NCI-H2196 (cell line): ENCODE results near the gene PGAM2.
A peak's percentile ranks its signal among the peaks of the same experiment; 100 is the strongest.

Source experiments
- DNase-seq: peaks from one replicate; lab custom pipeline; 2025; ENCODE audit not compliant: unreplicated experiment; lab: John Stamatoyannopoulos, UW

Gene PGAM2

DNA sequence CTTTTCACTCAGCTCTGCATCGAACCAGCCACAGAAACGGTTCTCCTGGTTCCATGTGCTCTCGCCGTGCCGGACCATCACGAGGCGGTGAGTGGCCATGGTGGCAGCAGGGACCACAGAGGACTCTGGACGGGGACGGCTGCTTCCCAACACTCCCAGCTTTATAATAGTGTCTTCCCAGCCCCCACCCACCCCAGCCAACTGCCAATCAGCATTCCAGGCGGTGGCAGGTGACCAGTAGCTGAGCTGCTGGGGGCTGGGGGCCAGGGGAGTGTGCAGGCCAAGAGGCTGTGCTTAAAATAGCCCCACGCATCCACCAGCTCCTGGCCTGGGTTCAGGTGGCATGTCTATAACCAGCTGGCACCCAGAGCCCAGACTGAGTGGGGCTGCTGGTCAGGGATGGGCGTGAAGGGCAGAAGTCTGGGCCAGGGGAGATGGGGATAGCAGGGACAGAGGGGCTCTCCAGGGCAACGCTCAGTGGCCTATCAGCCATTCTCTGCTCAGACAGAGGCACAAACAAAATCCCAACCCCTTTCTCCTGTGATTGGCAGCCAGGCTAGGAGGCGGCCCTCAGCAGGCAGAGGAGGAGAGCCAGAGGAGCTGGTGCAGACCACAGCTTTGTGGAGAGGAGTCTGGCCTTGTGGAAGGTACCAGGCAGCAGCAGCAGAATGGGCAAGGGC lies at the start of gene PGAM2:
PGAM2 (minus strand) TSS at position 137 of the 680 bp plus-strand sequence; CDS start at position 99, 38 bp downstream.
- DNase-seq = peak; percentile 16

DNA sequence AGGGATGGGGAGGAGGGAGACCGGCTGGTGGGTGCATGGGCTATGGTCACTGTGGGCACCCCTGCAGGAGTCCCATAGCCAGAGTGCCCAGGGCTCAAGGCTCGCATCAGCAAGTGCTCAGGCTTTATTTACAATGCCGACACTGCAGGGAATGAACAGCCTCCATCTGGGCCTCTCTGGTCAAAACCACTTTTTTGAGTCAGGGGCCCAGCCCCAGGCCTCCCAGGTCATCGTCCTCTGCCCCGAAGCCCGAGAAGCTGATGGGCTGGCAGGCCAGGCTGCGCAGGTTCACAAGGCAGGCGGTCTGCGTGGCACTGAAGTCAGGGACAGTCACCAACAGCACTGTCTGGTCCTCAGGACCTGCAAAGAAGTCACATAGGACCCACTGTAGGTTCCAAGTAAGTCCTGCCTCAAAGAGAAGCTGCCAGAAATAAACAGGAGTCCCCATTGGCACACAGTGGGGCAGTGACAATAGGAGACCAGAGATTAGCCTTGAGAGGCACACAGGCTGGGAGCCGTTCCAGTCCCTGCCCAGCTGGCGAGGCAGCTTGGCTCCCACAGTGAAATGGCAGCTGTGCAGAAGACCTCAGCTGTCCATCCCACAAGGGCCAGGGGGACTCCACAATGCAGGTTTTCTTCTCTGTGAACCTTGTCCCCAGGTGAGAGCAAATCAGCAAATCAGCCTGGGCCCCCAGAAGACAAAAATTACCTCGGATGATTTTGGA lies 49.4 kb upstream of the PGAM2 start:
- DNase-seq = no peak

DNA sequence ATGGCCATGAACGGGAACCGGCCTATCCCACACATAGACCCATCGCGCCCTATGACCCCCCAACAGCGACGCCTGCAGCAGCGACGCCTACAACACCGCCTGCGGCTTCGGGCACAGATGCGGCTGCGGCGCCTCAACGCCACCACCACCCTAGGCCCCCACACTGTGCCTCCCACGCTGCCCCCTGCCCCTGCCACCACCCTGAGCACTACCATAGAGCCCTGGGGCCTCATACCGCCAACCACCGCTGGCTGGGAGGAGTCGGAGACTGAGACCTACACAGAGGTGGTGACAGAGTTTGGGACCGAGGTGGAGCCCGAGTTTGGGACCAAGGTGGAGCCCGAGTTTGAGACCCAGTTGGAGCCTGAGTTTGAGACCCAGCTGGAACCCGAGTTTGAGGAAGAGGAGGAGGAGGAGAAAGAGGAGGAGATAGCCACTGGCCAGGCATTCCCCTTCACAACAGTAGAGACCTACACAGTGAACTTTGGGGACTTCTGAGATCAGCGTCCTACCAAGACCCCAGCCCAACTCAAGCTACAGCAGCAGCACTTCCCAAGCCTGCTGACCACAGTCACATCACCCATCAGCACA lies 48.5 kb upstream of the PGAM2 start:
- no peak for DNase-seq

DNA sequence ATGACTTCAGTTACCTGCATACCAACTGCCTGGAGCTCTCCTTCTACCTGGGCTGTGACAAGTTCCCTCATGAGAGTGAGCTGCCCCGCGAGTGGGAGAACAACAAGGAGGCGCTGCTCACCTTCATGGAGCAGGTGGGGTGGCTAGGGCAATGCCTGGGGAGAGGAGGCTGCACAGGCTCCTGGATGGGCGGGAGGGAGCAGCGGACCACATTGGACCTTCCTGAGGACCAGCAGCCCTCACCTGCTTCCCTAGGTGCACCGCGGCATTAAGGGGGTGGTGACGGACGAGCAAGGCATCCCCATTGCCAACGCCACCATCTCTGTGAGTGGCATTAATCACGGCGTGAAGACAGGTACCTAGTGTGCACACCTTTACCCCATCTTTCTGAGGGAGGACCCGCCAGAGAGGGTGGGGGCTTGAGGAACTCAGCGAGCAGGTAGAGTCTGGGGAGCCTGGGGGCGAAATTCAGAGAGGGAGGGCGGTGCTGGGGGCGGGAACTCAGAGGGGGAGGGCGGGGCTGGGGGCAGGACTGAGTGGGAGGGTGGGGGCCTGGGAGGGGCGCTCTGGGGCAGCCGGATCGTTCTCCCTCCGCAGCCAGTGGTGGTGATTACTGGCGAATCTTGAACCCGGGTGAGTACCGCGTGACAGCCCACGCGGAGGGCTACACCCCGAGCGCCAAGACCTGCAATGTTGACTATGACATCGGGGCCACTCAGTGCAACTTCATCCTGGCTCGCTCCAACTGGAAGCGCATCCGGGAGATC lies 47.8 kb upstream of the PGAM2 start:
- DNase-seq = no peak

DNA sequence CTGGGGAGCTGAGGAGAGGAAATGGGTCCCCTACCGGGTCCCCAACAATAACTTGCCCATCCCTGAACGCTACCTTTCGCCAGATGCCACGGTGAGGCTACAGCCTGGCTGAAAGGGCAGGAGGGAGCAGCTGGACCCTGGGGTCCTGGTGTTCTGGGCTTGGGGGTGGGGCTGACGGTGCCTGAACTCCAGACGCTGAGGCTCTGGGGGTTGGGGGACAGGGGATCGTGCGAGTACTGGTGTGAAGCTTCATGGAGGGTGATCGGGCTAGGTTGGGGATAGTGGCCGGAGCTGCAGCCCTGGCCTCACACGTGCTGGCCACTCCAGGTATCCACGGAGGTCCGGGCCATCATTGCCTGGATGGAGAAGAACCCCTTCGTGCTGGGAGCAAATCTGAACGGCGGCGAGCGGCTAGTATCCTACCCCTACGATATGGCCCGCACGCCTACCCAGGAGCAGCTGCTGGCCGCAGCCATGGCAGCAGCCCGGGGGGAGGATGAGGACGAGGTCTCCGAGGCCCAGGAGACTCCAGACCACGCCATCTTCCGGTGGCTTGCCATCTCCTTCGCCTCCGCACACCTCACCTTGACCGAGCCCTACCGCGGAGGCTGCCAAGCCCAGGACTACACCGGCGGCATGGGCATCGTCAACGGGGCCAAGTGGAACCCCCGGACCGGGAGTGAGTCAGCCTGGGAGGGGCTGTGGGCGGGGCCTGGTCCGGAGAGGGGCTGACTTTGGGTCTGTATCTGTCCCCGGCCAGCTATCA lies 47.0 kb upstream of the PGAM2 start:
- no peak for DNase-seq

DNA sequence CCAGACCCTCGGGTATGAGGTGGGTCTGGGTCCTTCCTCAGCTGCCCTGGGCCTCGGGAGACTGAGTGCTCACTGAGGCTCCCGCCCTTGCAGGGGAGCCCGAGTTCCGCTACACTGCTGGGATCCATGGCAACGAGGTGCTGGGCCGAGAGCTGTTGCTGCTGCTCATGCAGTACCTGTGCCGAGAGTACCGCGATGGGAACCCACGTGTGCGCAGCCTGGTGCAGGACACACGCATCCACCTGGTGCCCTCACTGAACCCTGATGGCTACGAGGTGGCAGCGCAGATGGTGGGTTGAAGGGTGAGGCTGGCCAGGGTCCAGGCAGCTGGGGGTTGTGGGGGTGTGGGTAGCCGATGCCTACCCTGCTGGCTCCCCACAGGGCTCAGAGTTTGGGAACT lies 46.4 kb upstream of the PGAM2 start:
- no peak for DNase-seq

DNA sequence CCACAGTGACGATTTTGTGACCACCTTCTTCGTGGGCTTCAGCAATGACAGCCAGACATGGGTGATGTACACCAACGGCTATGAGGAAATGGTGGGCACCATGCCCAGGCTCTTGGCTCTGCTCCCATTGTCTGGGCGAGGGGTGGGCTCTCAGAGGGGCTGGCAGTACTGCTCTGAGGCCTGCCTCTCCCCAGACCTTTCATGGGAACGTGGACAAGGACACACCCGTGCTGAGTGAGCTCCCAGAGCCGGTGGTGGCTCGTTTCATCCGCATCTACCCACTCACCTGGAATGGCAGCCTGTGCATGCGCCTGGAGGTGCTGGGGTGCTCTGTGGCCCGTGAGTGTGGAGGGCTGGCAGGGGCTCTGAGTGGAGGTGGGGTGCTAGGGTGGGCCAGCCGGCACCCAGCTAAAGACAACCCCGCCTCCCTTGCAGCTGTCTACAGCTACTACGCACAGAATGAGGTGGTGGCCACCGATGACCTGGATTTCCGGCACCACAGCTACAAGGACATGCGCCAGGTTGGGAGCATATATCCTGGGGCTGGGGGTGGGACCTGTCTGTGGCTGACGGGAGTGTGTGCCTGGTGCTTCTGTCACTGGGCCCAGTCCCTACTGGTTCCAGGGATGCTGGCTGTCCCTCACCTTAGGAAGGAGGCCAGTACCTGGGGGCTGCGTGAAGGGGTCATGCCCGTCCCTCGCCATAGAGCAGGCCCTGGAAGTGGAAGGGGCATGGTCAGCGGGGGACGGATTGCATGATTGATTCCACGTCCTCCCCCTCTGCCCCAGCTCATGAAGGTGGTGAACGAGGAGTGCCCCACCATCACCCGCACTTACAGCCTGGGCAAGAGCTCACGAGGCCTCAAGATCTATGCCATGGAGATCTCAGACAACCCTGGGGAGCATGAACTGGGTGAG lies 45.6 kb upstream of the PGAM2 start:
- no peak for DNase-seq

DNA sequence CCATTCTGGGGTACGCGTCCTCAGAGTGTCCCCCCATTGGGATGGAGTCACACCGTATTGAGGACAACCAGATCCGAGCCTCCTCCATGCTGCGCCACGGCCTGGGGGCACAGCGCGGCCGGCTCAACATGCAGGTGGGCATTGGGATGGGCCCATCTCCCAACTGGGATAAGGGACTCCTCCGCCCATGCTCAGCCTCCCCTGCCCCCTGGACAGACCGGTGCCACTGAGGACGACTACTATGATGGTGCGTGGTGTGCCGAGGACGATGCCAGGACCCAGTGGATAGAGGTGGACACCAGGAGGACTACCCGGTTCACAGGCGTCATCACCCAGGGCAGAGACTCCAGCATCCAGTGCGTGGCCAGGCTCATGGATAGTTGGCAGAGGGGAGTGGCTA lies 44.6 kb upstream of the PGAM2 start:
- no peak for DNase-seq

DNA sequence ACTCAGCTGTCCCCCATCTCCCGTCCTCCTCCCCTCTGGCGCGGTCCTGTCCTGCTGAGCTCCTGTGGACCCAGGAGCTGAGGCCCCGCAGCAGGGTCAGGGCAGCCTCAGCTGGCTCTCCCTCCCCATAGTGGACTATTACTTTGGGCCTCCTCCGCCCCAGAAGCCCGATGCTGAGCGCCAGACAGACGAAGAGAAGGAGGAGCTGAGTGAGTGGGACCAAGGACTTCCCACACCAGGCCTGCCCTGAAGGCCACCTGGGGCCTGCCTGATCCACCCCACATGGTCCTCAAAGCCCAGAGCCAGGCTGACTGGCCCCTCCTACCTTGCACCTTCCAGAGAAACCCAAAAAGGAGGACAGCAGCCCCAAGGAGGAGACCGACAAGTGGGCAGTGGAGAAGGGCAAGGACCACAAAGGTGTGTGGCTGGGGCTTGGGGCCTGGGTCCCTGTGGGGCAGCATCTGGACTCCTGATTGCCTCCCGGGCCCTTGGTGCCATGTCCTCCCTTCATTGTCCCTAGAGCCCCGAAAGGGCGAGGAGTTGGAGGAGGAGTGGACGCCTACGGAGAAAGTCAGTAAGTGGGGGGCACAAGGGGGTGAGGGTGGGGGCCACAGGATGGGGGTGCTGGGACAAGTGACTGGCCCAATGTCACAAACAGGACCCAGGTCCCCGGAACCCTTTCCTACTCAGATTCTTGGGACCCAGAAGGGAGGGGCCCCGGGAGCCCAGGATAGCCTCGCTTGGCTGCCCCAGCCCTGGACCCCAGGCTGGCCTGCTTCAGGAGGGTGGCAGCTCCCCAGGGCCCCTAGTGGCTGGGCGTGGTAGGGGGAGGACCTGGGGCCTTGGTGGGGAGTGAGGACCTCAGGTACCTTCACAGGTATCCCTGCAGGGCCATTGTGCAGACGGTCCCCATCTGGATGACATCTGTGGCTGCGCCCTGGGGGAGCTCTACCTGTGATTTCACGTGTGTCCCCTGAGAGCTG lies 43.7 kb upstream of the PGAM2 start:
- no peak for DNase-seq

DNA sequence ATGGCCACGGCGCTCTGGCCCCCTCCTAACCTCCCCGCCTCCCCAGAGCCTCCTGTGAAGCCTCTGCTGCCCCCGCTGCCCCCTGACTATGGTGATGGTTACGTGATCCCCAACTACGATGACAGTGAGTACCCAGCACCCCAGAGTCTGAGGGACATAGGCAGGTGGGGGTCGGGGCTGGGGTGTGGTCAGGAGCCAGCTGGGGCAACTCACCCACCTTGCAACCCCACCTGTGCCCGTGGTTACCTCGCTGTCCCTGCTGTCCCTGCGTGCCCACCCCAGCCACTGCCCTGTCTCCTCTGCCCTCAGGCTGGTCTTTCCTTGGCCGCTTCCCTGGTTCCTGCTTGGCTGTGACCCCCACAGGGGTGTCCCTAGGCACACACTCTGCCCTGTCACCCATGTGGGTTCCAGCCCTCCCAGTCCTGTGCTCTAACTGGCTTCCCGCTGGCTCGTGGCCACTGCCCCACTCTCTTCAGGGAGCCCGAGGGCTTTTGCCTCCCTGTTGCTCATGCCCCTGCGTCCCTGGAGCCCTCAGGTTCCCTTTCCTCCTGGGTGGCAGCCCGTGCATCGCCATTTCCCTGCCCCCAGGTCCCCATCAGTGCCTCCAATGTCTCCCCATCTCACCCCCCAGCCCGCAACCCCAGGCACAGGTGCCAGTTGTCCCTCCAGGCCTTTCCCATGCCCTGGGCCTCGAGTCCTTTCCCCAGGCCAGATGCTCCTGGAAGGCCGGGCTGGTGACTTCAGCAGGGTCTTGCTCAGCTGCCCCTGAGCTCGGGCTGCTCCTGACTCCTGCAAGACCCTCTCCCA lies 42.8 kb upstream of the PGAM2 start:
- DNase-seq = no peak

DNA sequence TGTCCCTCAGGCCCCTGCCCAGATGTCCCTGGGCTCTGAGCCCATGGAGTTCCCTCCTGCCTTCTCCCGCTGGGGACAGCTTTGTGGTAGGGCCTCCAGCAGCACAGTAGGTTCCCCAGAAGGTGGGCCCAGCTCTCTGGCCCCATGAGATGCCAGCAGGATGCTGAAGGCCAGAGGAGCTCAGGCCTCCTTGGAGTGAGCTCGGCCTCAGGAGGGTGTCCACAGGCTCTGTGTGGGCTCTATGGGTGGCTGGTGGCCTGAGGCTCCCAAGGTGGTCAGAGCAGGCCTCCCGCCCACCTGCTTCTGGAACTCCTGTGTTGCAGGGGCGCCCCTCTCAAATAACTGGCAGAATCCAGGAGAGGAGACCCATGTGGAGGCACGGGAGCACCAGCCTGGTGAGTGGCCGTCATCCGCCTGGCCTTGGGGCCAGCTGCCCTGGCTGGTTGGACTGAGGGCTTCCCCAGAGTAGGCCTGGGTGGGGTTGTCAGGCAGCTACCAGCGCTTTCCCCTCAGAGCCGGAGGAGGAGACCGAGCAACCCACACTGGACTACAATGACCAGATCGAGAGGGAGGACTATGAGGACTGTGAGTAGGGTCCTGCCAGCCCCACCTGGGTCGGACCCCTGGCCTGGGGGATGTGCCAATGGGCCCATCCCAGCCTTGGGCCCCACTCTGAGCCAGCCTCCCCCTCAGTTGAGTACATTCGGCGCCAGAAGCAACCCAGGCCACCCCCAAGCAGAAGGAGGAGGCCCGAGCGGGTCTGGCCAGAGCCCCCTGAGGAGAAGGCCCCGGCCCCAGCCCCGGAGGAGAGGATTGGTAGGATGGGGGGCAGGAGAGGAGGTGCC lies 42.0 kb upstream of the PGAM2 start:
- DNase-seq = no peak

DNA sequence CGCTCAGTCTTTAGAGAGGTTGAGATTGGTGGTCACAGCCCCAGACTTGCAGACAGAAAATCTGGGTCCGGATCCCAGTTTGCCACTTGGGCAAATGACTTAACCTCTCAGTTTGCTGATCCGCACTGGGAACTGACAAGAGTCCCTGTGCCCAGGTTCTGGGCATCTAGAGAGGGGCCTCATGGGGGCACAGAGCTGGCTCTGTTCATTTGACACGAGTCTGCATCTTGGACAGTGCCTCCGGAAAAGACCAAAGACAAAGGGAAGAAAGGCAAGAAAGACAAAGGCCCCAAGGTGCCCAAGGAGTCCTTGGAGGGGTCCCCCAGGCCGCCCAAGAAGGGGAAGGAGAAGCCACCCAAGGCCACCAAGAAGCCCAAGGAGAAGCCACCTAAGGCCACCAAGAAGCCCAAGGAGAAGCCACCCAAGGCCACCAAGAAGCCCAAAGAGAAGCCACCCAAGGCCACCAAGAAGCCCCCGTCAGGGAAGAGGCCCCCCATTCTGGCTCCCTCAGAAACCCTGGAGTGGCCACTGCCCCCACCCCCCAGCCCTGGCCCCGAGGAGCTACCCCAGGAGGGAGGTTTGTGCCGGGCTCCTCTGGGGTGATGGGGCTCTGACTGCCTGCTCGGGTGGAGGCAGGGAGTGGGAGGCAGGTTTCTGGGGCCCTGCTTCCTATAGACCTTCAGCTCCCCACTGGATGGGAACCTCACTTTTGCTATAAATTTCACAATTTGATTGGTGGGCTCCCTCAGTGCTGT lies 41.1 kb upstream of the PGAM2 start:
- DNase-seq = no peak

DNA sequence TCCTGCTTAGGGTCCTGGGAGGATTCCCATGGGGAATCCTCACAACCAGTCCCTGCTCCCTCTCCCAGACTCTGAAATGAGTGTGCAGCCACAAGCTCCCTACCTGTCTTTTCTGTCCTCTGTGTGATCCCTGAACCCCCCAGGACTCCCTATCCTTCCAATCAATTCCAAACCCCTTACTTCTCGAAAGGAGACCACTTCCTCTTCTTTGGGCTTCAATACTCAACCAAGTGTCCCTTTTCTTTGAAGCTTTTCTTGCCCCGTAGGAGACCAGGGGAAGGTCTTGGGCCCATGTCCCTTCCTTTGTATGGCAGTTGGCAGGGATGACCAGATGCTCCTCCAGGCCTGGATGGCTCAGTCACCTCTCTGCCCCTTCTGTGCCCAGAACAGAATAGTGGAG lies 40.5 kb upstream of the PGAM2 start:
- no peak for DNase-seq

DNA sequence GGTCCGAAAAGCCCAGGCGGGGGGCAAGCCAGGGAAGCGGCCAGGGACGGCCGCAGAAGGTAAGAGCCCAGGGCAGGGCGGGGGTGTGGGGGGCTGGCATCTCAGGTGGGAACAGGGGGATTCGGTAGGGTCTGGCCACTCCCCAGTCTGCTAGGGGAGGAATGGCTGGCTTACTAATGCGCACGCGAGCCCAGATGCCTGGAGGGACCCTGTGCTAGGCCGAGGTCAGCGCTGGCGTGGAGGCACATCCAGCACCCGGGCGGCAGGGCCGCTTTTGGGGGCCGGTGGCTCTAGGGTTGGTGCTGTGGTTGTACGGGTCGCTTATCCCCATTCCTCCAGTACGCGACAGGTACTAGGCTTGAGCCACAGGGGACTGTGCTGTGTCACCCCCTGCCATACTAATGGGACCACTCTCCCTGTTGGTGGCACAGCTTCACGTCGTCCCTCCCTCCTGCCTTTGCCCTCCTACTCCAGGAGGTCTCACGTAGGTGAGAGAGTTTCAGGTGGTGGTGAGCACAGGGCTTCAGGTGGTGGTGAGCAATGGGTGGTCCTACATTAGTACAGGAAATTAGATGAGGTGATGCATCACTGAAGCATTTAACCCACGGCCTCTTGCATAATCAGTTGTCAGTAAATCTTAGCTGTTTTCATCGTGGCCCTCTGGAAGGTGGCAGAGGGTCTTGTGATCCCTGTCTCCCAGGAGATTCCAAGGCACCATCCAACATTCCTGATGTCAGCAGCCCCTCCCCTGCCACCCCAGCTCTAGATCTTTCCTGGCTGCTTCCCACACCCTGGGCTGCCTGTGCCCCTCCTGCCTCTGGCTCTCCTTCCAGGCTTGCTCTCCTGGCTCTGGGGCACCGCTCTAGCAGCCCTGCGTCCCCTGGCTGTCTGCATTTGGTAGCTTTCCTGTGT lies 39.7 kb upstream of the PGAM2 start:
- DNase-seq = no peak
